Prostate gland (tissue), 2 donors: ENCODE measurements around the gene TRIP11. TPM values are rescaled to one million over a fixed set of nuclear protein-coding genes. Genes with fewer than 3 reads are reported as not detected.

Experiments
- DNase-seq: peaks from one replicate; pipeline ENCODE4 v3.0.0-alpha.2; 2019; ENCODE audit warnings: low spot score
- H3K27ac ChIP-seq, 2 donors: fragments of 200-600 bp; sonication (generic); 2 replicates each; pipeline ENCODE4 v1.5.1; 2017 to 2019
- H3K27me3 ChIP-seq: fragments of 200-600 bp; sonication (generic); replicated peaks from 2 replicates; pipeline ENCODE4 v1.5.1; 2019; ENCODE audit not compliant: insufficient read depth
- H3K36me3 ChIP-seq, 2 donors: fragments of 200-600 bp; sonication (generic); 1 replicate in 1 of 2; 2 replicates in 1 of 2; pipeline versions ENCODE4 v1.5.1 to v1.8.1; 2017 to 2019
- H3K4me1 ChIP-seq: fragments of 200-600 bp; sonication (generic); replicated peaks from 2 replicates; pipeline ENCODE4 v1.5.1; 2019
- H3K4me3 ChIP-seq, 2 donors: fragments of 200-600 bp; sonication (generic); 2 replicates each; pipeline ENCODE4 v1.5.1; 2017 to 2019
- H3K9me3 ChIP-seq: fragments of 200-600 bp; sonication (generic); 2 replicates; pipeline ENCODE4 v1.5.1; 2017
- POLR2A ChIP-seq: fragments of 450-650 bp; IDR thresholded peaks from one replicate; pipeline ENCODE4 v1.6.1; 2016; ENCODE audit warnings: antibody characterized with exemption, mild to moderate bottlenecking
- POLR2AphosphoS5 ChIP-seq: sonication (generic); formaldehyde crosslinking; IDR thresholded peaks from one replicate; pipeline ENCODE4 v1.6.1; 2017; ENCODE audit warnings: antibody characterized with exemption
- WGBS: methylation state at CpG from one replicate; pipeline ENCODE4 v1.1.5; 2018; 5-methylcytosine and 5-hydroxymethylcytosine counted together
- intact Hi-C: fragments of 100-400 bp; cut with DNase I; formaldehyde crosslinking; loops from one replicate; pipeline ENCODE4 v1.14.2; 2022
- total RNA-seq, 2 donors: library from RNA; depleted of rRNA; stranded (reverse); fragments of >200 nt; gene quantifications; one replicate each; pipeline ENCODE4 v1.1.0, GENCODE V29; 2016
- TF ChIP-seq, protein P1 (sequence below), 4 experiments: fragments of 200-600 bp in 2 of 4; fragments of 450-650 bp in 2 of 4; sonication (generic) in 2 of 4; IDR thresholded peaks; 1 replicate in 3 of 4; 2 replicates in 1 of 4; pipeline ENCODE4 v1.5.1; 2016 to 2019; ENCODE audit warnings: antibody characterized with exemption in 4 of 4, mild to moderate bottlenecking in 2 of 4, moderate library complexity in 2 of 4

The TRIP11 gene
- total RNA-seq, 2 donors from 2014 or later: 27.1 to 42.4 TPM

GRCh38 chr14:91942946-91943345 lies 96.9 kb downstream of the TRIP11 start:
- WGBS: 94% methylated on average over 9 of the region's 9 CpGs
- no peaks in the 10 kb centered on the region for H3K27me3 ChIP-seq
- no peak overlapping the region for H3K27ac ChIP-seq
- TF ChIP-seq POLR2AphosphoS5 (no peak), POLR2A (no peak)
- TF ChIP-seq, protein P1, sequence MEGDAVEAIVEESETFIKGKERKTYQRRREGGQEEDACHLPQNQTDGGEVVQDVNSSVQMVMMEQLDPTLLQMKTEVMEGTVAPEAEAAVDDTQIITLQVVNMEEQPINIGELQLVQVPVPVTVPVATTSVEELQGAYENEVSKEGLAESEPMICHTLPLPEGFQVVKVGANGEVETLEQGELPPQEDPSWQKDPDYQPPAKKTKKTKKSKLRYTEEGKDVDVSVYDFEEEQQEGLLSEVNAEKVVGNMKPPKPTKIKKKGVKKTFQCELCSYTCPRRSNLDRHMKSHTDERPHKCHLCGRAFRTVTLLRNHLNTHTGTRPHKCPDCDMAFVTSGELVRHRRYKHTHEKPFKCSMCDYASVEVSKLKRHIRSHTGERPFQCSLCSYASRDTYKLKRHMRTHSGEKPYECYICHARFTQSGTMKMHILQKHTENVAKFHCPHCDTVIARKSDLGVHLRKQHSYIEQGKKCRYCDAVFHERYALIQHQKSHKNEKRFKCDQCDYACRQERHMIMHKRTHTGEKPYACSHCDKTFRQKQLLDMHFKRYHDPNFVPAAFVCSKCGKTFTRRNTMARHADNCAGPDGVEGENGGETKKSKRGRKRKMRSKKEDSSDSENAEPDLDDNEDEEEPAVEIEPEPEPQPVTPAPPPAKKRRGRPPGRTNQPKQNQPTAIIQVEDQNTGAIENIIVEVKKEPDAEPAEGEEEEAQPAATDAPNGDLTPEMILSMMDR (IDR thresholded peaks at IDR 0.05): no peak
- H3K4me3 ChIP-seq: no peak overlapping the region
- no peak for DNase-seq
- H3K4me1 ChIP-seq: no peaks in the 10 kb centered on the region
- H3K9me3 ChIP-seq: no peaks in the 10 kb centered on the region
- H3K36me3 ChIP-seq: no peaks in the 10 kb centered on the region
- intact Hi-C loops: no loop called here

GRCh38 chr14:91942128-91942527 lies 97.7 kb downstream of the TRIP11 start:
- no peaks in the 10 kb centered on the region for H3K4me1 ChIP-seq
- TF ChIP-seq POLR2A (no peak), POLR2AphosphoS5 (no peak)
- TF ChIP-seq, protein P1 (IDR thresholded peaks at IDR 0.05): no peak
- H3K27ac ChIP-seq: no peak overlapping the region
- 57% methylated on average over 1 of the region's 1 CpG for WGBS
- no peak overlapping the region for H3K4me3 ChIP-seq
- intact Hi-C loops: no loop called here
- DNase-seq: no peak
- no peaks in the 10 kb centered on the region for H3K27me3 ChIP-seq
- H3K36me3 ChIP-seq: no peaks in the 10 kb centered on the region
- H3K9me3 ChIP-seq: no peaks in the 10 kb centered on the region

DNA sequence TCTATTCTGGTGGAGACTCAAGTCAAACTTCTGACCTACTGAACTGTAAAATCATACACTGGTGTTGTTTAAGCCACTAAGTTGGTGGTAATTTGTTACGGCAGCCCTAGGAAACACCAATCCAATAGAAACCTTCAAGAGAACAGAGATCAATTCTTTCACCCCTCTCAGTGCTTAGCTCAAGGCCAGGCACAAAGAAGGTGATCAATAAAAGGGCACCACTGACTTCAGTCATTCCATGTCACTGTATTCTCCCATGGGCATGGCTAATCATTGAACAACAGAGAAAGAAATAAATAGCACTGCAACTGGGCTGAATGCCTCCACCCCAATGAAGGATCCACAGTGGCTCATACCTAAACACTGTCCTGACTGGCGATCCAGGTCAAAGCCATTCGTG lies 99.7 kb downstream of the TRIP11 start:
- no peaks in the 10 kb centered on the region for H3K9me3 ChIP-seq
- no peak overlapping the region for H3K4me3 ChIP-seq
- no peak for DNase-seq
- no peaks in the 10 kb centered on the region for H3K4me1 ChIP-seq
- WGBS: 80% methylated on average over 3 of the region's 3 CpGs
- TF ChIP-seq POLR2AphosphoS5 (no peak), POLR2A (no peak)
- TF ChIP-seq, protein P1 (IDR thresholded peaks at IDR 0.05): no peak
- no peaks in the 10 kb centered on the region for H3K36me3 ChIP-seq
- H3K27me3 ChIP-seq: no peaks in the 10 kb centered on the region
- no peak overlapping the region for H3K27ac ChIP-seq
- intact Hi-C loops: no loop called here

GRCh38 chr14:91935586-91935985 lies 104.3 kb downstream of the TRIP11 start:
- Histone ChIP-seq H3K27me3 (no peaks in the 10 kb centered on the region), H3K27ac (no peak overlapping the region), H3K4me1 (no peaks in the 10 kb centered on the region), H3K36me3 (no peaks in the 10 kb centered on the region), H3K9me3 (no peaks in the 10 kb centered on the region), H3K4me3 (no peak overlapping the region)
- no peak for DNase-seq
- TF ChIP-seq, protein P1 (IDR thresholded peaks at IDR 0.05): no peak
- TF ChIP-seq POLR2A (no peak), POLR2AphosphoS5 (no peak)
- intact Hi-C loops: no loop called here
- WGBS: 79% methylated on average over 6 of the region's 6 CpGs

GRCh38 chr14:91934554-91935285 lies 105.1 kb downstream of the TRIP11 start:
- no peak for DNase-seq
- Histone ChIP-seq H3K9me3 (no peaks in the 10 kb centered on the region), H3K4me1 (no peaks in the 10 kb centered on the region), H3K27me3 (no peaks in the 10 kb centered on the region), H3K27ac (no peak overlapping the region), H3K36me3 (no peaks in the 10 kb centered on the region), H3K4me3 (no peak overlapping the region)
- intact Hi-C loops: no loop called here
- 72% methylated on average over 8 of the region's 8 CpGs for WGBS
- TF ChIP-seq, protein P1 (IDR thresholded peaks at IDR 0.05): no peak
- no peak for TF ChIP-seq POLR2A
- TF ChIP-seq POLR2AphosphoS5: no peak
